ENCODE results near the gene WSCD2. TPM values are rescaled to one million over a fixed set of nuclear protein-coding genes. Genes with fewer than 3 reads are reported as not detected.
A peak's percentile ranks its signal among the peaks of the same experiment; 100 is the strongest.

Gene WSCD2
- polyA plus RNA-seq (ENCODE audit: insufficient read length in 3 of 3): 10 to 100 TPM in 1 of 3 donors, 1 to 10 TPM in 2; 8.3 to 15.0 (median 8.7) TPM
- long read RNA-seq, donor 1, full-length matches to known transcripts: 4 of 4 reads
- long read RNA-seq, donor 1, partial matches to known transcripts: 0 of 4 reads
- long read RNA-seq, donor 1, other reads (novel, unspliced or antisense): 0 of 4 reads
- long read RNA-seq, donor 2: 0 reads
- long read RNA-seq, donor 3, partial matches to known transcripts: 0 of 1 reads
- long read RNA-seq, donor 3, other reads (novel, unspliced or antisense): 0 of 1 reads
- long read RNA-seq, donor 4, full-length matches to known transcripts: 1 of 1 reads
- long read RNA-seq, donor 4, partial matches to known transcripts: 0 of 1 reads
- long read RNA-seq, donor 4, other reads (novel, unspliced or antisense): 0 of 1 reads
- long read RNA-seq, donor 5: 0 reads
- long read RNA-seq, donor 6, full-length matches to known transcripts: 1 of 1 reads
- long read RNA-seq, donor 6, partial matches to known transcripts: 0 of 1 reads
- long read RNA-seq, donor 6, other reads (novel, unspliced or antisense): 0 of 1 reads
- long read RNA-seq, donor 7, full-length matches to known transcripts: 1 of 1 reads
- long read RNA-seq, donor 7, partial matches to known transcripts: 0 of 1 reads
- long read RNA-seq, donor 7, other reads (novel, unspliced or antisense): 0 of 1 reads
- long read RNA-seq, donor 8, full-length matches to known transcripts: 1 of 1 reads
- long read RNA-seq, donor 8, partial matches to known transcripts: 0 of 1 reads
- long read RNA-seq, donor 8, other reads (novel, unspliced or antisense): 0 of 1 reads
- long read RNA-seq, donor 9: 0 reads
- long read RNA-seq, donor 10: 0 reads
- long read RNA-seq, donor 11, partial matches to known transcripts: 0 of 1 reads
- long read RNA-seq, donor 11, other reads (novel, unspliced or antisense): 0 of 1 reads
- long read RNA-seq, donor 12: 0 reads
- long read RNA-seq, donor 13: 0 reads
- long read RNA-seq, donor 14, full-length matches to known transcripts: 1 of 1 reads
- long read RNA-seq, donor 14, partial matches to known transcripts: 0 of 1 reads
- long read RNA-seq, donor 14, other reads (novel, unspliced or antisense): 0 of 1 reads
- long read RNA-seq, donor 15, partial matches to known transcripts: 0 of 1 reads
- long read RNA-seq, donor 15, other reads (novel, unspliced or antisense): 0 of 1 reads
- long read RNA-seq, donor 16: 0 reads

DNA sequence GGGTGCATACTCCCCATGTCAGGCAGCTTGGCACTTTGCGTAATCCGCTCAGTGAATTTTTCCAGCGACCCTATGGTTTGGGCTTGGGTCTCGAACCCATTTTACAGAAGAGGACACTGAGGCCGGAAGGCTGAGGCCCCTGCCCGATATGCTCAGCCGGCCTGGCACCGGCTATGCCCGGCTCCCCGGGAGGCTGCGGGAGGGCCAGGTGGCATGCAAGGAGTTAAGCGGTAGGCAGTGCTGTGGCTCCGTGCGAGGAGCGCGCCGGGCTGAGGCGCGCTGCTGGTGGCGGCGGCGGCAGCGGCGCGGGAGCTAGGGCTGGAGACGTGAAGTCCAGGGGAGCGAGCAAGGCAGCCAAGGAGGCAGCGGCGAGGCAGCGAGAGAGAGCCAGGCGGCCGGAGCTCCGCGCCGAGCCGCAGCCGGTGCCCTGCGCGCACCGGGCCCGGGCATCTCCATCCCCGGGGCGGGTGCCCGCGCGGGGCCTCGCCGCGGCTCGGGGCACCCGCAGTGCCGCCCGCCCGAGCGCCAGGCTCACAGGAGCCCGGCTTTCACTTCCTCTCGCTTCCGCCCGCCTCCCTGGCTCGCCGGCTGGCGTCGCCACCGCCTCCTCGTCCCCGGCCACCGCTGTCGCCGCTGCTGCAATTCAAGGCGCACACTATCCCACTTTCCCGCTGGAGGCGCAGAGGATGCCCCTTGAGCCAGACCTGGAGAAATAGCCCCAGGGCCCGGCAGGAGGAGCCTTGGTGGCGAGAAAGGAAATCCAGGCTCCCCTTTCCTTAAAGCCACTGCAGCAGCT is at the start of gene WSCD2:
WSCD2 (plus strand) TSS at position 272 of the 796 bp plus-strand sequence. CDS start 66,545 bp downstream, outside the sequence.
- peak in 7 of 11 donors; percentile 66 to 75 (median 71) for DNase-seq (ENCODE audit: extremely low read depth in 1 of 11, low read depth in 9 of 11, low spot score in 4 of 11)

DNA sequence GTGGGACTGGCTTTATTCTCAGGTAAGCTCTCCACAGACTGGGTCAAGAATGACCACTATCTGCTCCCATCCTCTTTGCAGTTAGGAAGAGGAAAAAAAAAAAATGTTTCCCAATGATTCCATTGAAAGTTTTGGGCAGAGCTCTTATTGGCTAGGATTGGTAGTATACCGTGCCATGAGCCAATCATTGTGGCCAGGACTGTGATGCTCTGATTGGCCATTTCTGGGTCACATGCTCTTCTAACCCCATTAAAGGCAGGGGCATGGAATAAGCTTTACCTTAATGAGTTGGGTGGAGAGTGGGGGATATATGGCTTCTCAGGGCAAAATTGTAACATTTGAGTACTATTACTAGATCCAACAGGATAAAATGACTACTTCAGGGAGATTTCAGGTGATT is 49.4 kb upstream of the WSCD2 start:
- DNase-seq (ENCODE audit: extremely low read depth in 1 of 11, low read depth in 9 of 11, low spot score in 4 of 11): no peak

DNA sequence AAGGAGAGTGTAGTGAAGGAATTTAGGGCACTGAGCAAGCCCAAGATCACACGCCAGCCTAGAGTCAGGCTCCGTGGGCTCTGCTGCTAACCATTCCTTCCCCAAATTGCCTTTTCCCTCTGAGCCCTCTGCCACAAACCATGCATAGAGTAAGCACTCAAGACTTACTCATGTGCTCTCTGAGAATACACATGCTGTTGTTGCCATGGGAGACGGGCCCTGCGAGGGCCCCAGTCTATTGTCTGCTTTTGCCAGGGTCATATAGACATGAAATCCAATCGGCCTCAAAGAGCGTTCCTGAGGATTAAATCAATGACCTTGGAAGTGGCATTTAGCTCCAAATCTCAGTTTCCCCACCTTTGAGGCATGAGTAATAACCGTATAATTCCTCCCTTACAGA is 48.7 kb upstream of the WSCD2 start:
- DNase-seq (ENCODE audit: extremely low read depth in 1 of 11, low read depth in 9 of 11, low spot score in 4 of 11): no peak

DNA sequence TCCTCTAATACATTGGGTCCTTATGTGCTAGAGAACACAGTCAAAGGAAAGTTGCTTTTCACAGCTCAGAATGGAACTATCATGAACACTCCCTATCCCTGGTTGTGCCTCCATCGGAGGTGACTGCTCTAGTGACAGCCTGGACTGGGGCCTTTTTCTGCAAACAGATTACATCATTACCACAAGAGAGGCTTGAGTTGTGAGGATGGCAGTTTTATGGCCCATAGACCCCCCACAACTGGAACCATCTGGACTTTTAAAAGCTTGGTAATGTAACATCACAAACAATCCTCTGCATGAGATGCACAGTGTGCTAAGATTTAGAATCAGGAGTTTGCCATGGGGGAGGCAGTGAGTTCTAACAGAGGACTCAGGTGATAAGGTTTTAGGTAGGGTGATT is 46.6 kb upstream of the WSCD2 start:
- no peak for DNase-seq (ENCODE audit: extremely low read depth in 1 of 11, low read depth in 9 of 11, low spot score in 4 of 11)

DNA sequence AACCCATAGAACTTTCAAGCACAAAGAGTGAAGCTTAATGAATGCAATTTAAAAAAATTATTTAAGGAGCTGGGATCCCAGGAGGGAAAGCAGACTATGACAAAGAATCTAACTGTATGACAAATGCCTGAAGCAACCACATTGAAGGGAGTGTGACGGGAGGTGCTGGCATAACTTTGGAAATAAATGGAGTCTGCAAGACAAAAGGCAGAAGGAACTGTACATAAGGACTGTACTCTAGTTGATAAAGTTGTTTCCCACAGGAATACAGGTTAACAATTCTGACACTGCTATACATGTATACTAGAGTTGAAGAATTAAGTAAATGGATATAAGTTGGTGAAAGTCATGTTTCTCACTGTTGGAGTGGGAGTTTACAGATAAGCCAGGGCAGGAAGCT is 41.2 kb upstream of the WSCD2 start:
- no peak for DNase-seq (ENCODE audit: extremely low read depth in 1 of 11, low read depth in 9 of 11, low spot score in 4 of 11)

DNA sequence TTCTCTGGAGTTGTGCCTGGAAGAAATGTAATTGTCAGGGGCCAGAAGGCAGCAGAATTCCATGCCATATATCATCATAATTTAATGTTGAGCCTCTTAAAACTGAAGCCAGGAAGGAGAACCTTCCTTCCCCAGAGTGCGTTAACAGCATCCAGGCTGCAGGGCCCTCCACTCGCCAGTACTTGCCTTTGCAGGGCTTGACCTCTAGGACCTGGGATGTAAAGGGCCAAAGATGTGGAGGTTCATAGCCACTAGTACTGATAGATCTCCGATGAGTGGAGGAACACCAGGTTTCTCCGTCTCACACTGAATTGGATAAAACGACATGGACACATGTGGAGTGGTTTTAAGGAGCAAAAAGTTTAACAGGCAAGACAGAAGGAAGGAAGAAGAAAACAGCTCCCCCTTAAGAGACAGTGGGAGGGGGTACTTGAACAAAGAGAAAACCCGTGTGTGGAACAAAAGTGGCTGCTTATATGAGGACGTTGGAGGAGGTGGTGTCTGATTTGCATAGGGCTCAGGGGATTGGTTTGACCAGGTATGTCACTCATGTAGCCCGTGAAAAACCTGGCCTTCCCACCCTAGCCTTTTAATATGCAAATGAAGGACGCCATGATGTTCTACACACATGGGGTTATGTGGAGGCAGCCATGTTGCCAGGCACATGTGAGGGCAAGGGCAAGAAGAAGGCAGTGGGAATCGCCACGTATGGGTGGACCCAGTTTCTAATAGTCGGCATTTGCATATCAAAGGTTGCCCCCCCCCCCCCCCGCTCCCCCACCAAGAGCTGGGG is 38.8 kb upstream of the WSCD2 start:
- DNase-seq (ENCODE audit: extremely low read depth in 1 of 11, low read depth in 9 of 11, low spot score in 4 of 11): no peak

DNA sequence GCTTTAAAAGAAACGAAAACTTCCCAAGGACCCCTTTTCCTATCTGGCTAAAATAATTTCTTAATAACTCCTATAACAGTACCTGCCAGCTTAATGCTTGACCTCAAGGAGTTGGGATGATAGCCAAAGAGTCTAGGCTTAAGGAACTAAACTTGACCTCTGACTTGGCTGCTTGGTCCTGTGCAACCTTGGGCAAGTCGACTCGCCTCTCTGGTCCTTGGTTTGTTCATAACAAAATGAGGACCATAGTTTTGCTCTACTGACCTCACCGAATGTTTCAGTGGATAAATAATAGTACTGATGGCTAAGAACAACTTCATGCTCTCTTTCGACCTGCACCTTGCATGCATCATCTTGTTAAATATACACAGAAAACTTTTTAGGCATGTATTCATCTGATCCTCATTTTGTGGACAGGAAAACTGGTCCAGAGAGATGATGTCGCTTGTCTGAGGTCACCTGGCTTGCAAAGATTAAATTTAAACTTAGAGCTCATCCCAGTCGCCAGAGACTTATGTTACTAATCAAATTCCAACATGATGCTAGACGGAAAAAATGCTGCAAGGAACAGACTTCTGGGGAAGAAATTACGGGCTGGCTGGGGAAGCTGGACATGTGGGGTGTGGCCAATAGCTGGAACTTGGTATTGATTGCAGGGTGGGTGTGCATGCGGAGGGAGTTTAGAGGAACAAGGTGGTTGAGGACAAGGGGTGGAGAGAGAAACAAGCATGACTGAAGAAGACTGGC is 38.0 kb upstream of the WSCD2 start:
- no peak for DNase-seq (ENCODE audit: extremely low read depth in 1 of 11, low read depth in 9 of 11, low spot score in 4 of 11)

DNA sequence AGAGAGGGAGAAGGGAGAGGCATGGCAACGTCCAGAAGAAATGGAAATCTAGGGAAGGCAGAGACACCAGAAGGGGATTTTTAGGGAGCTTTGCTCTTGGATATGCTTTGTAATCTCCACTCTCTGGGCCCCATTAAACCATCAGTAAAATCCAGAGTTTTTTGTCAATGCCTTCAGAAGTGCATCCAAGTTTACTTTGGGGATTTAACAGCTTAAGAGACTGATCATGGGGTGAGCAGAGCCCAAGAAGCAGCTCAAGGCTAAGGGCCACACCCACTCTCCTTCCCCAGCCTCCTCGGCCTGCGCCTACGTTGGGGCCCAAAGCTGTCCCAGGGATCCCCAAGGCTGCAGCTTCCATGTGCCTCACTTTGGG is 37.4 kb upstream of the WSCD2 start:
- no peak for DNase-seq (ENCODE audit: extremely low read depth in 1 of 11, low read depth in 9 of 11, low spot score in 4 of 11)

DNA sequence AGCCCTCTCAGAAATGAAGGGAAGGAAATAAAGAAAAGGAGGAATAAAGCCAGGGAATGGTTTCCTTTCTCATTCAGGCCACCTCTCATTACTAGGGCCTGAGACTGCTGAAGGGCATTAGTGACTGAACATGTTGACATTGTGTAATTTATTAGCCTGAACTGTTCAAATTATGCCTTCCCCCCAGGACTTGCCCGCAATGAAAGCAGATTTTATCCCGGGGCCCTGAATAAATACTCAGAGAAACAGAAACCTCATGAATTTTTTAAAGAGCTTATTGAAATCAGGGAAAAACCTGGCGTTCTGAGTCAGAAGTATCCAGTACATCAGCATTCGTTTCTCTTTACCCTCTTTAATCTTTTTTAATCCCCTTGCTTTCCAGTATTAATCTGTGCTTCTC is 35.9 kb upstream of the WSCD2 start:
- no peak for DNase-seq (ENCODE audit: extremely low read depth in 1 of 11, low read depth in 9 of 11, low spot score in 4 of 11)

DNA sequence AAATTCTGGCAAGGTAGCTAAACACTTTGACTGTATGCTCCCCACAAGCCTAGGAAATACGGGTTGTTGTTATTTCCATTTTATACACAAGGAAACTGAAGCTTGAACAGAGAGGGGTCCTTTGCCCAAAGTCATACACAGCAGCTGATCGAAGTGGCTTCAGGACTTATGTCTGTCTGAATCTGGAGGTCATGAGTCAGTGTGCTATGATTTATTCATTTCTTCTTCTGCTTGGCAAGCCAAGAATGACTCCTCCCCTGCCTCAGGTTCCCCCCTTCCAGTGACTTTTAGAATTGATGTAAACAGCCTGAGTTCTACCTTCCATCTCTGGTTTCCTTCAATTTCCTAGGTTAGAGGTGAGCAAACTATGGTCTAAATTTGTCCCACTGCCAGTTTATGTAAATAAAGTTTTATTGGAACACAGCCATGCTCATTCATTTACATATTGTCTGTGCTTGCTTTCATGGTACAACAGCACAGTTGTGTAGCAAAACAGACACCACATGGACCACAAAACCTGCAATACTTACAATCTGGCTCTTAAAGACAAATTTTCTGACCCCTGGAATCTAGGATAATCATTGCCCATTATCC is 34.9 kb upstream of the WSCD2 start:
- DNase-seq (ENCODE audit: extremely low read depth in 1 of 11, low read depth in 9 of 11, low spot score in 4 of 11): no peak

DNA sequence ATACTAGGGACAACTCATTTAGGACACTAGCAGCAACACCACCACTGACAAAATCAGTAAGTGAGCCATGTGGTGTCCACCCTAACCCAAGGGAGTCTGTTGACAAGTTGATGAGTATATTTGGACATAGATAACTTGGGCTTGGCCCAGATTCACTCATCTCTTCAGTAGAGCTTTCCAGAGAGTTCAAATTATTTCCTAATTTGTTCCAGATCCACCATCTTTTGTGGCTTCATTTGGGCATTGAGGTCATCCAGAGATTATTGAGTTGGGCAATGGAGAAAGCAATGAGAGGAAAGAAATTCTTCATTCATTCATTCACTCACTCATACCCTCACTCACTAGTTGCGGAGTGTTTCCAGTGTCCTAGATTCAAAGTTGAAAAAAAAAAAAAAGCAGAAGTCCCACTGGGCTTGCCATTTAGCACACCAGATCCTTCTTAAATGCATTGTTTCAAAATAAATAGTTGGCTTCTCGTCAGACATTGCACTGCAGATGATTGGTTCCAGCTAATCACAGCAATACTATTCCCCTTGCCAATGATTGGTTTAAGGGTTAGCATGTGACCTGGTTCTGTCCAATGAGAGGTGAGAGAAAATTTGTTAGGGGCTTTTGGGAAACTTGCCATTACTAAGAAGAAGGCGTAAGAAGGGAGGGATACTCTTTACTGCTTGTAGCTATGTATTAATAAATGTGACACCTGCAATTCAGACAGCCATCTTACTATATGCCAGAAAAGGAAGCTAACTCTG is 31.8 kb upstream of the WSCD2 start:
- no peak for DNase-seq (ENCODE audit: extremely low read depth in 1 of 11, low read depth in 9 of 11, low spot score in 4 of 11)

DNA sequence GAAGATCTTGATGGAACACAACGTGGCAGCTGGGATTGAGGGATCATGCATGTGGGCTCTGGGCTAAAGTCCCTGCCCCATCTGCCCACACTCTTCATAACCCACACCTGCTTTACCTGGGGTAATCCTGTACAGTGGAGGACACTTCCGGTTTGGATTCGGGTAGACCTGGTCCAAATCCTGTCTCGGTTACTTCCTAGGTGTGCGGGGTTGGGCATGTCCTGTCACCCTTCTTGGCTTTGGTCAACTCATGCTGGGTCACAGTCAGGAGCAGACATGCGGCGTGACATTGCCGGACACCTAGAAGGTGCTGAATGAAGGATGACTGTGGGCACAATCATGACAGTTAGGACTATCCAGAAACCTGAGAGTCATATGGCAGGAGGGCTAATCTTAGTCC is 30.7 kb upstream of the WSCD2 start:
- DNase-seq (ENCODE audit: extremely low read depth in 1 of 11, low read depth in 9 of 11, low spot score in 4 of 11): no peak

DNA sequence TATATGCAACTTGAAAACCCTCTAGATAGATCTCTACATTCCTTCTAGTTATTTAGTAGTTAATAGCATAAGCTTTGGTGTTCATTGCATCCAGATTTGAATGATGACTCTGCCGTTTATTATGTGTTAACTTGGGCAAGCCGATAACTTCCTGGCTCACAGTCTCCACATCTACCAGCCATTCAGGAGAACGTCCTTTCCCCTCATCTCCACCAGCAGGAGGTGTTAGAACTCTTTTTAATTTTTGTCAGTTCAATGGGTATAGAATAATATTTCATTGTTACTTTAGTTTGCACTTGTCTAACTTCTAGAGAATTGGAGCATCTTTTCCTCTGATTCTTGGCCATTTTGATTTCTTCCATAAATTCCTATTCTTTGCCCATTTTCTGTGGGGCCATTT is 30.0 kb upstream of the WSCD2 start:
- DNase-seq (ENCODE audit: extremely low read depth in 1 of 11, low read depth in 9 of 11, low spot score in 4 of 11): no peak

DNA sequence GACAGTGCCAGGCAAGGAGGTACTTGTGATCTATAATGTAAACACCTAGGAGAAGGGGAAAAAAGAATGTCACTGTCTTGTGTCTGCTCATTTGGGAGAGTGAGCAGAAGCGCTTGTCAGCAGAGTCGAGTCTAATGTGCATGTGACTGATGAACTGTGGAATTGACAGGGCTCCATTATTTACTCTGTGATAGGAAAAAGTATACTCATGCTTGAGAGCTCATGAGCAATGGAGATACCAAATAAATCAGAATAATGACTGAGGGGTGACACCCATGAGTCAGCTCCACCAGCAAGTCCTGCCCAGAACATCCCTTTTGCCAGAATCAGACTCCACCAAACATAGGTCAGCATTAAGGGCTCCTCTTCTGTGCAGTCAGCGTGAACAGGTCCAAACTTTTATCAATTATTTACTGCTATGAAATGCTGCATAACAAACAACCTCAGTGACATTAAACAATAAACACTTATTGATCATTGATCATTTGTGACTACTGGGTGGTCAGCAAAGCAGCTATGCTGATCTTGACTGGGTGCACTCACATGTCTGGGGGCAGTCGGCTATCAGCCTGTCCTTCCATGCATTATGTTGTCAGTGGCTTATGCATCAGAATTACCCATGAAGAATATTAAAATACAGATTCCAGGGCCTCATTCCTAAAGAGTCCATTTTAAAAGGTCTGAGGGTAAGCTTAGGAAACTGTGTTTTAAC is 29.2 kb upstream of the WSCD2 start:
- no peak for DNase-seq (ENCODE audit: extremely low read depth in 1 of 11, low read depth in 9 of 11, low spot score in 4 of 11)

DNA sequence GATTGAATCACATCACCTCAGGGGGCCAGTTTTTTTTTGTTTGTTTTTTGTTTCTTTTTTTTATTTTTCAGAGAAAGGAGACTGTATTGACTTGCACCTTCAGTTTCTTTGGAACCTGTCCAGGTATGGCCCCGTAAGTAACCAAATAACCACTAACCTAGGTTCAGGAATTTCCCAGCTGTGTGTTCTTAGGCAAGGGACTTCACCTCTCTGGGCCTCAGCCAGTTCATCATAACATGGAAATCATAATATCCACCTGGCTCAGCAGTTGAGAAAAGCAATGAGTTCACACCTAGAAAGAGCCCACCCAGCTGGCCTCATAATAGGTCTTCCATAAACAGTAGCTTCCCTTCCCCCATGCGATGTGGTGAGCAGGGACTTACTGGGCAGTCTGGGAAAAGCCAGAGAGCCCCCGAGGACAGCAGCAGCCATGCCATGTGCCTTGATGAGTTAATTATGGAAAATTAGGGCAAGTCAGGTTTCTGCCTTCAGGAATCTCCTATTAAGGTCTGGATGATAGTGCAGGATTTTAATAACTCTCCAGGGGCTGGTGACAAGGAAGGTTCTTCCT is 27.4 kb upstream of the WSCD2 start:
- no peak for DNase-seq (ENCODE audit: extremely low read depth in 1 of 11, low read depth in 9 of 11, low spot score in 4 of 11)
